CD4-positive, alpha-beta T cell treated with Interleukin-15 for 4 hours (primary cell): ENCODE data around the gene UCK1.
"Not testable (repeated sequence)": the region's sequence is repeated elsewhere in the genome, so short reads cannot be mapped to it uniquely, and the experiment has no call there.

ENCODE experiments used
- DNase-seq: peaks from one replicate; pipeline ENCODE4 v3.0.0-alpha.2; 2020; ENCODE audit warnings: low spot score

The UCK1 gene

DNA sequence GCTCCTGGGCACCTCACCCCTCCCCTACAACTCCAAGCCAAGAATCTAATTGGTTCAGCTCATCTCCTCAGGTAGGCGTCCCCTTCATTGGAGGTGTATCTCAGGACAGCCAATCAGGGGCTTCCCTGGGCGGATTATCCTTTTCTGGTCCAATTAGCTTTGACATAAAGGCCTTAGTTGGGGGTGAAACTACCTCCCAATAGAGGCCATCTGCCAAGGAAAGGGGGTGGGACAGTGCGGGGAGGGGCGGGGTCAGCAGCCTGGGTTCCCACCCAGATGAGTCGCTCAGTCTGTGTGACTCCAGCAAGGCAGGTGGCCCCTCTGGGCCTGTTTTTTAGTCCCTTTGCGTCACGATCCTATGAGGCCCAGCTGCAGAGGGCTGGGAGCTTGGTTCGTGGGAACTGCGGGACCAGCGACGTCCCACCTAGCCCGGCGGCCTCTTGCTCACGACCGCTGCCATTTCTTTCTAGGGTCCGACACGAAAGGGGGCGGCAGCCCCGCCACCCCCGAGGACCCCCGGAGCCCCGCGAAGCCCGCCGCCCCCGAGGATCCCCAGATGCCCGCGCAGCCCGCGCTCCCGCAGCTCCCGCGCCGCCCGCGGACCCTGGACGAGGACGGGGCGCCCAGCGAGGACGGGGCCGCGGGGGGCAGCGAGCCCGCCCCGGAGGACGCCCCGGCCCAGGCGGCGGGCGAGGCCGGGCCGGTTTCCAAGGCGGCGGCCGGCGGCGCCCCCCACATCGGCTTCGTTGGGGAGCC, 23.2 kb upstream of the UCK1 start:
- no peak for DNase-seq

DNA sequence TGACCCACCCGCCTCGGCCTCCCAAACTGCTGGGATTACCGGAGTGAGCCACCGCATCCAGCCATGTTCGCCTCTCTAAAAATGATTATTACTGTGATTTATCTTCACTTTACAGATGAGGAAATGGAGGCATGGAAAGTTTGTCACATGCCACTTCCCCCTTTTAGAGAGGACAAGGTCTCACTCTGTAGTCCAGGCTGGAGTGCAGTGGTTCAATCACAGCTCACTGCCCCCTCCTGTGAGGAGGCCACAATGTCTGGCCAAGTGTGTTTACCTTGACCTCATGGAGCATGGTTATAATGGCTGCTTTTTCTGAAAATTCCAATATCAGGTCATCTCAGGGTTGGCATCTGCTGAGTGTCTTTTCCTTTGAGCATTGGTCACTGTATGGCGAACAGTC, 21.0 kb upstream of the UCK1 start:
- no peak for DNase-seq

DNA sequence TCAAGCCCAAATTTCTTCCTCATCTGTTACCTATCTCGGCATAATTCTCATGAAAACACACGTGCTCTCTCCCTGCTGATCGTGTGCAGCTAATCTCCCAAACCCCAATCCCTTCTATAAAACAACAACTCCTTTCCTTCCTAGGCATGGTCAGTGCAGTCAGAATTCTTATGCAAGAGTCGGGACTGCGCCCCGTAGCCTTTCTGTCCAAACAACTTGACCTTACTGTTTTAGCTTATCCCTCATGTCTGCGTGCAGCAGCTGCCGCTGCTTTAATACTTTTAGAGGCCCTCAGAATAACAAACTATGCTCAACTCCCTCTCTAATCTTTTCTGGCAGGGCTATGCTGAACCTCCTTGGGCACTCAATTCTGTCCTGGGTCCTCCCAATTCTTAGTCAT, 19.4 kb upstream of the UCK1 start:
- not testable (repeated sequence) for DNase-seq

DNA sequence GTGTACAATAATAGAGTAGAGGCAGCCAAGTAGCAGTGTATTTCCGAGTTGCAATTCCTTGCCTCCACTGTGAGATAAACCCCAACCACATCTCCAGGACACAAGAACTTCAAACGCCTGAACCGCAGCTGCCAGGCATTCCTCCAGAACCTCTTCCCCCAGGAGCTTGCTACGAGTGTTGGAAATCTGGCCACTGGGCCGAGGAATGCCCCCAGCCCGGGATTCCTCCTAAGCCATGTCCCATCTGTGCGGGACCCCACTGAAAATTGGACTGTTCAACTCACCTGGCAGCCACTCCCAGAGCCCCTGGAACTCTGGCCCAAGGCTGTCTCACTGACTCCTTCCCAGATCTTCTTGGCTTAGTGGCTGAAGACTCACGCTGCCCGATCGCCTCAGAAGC, 18.1 kb upstream of the UCK1 start:
- not testable (repeated sequence) for DNase-seq

DNA sequence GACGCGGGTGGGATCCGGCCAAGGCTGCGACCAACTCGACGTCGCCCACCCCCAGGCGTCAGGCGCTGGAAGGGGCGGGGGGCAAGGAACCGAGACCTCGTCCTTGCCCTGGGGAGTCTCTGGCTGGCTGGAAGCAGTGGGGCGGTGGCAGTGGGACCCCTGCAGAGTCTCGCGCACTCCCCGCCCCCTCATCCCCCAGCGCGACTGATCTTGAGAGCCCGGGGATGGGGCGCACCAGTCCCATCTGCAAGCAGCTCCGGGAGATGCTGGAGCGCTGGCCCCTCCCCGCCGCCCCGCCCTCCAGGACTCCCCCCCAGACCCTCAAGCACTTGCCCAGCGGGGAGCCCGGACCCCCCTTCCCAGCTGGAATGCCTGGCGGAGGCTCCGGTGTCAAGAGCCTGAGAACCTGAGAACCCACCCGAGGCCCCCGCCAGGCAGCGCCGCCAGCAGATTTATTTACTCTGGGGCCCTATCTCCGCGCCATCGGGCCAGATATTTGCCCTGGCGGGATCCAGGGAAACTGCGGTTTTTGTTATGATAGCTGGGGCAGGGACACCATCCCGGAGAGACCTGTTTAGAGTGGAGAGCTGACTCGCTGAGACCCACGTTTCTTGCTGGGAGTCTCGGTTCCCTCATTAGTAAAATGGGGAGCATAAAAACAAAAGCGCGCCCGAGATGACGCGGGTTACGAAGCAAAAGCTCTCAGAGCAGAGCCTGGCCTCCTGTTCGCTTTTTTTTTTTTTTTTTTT, 15.4 kb upstream of the UCK1 start:
- no peak for DNase-seq

DNA sequence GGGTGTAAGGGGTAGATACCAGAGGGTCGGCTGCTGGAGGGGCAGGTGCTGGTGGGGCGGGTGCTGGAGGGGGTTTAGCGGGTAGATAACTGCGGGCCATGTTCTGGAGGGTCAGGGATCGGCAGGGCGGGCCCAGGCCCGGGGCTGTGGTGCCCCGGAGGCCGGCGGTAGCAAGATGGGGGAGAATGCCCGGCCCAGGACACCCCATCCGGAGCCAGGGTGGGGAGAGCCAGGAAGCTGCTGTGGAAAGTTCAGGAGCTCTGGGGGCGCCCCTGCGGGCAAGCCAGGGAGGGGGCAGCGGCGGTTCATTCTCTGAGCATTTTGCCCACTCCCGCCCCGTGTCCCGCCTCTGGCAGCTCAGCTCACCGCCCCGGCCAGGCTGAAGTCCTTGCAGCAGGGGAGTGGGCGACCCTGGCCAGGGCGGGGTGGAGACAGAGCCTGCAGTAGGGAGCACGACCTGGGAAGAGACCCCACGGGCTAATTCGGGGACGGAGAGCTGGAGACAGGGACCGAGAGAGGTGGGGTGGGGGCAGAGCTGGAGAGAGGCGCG, 14.8 kb upstream of the UCK1 start:
- no peak for DNase-seq

DNA sequence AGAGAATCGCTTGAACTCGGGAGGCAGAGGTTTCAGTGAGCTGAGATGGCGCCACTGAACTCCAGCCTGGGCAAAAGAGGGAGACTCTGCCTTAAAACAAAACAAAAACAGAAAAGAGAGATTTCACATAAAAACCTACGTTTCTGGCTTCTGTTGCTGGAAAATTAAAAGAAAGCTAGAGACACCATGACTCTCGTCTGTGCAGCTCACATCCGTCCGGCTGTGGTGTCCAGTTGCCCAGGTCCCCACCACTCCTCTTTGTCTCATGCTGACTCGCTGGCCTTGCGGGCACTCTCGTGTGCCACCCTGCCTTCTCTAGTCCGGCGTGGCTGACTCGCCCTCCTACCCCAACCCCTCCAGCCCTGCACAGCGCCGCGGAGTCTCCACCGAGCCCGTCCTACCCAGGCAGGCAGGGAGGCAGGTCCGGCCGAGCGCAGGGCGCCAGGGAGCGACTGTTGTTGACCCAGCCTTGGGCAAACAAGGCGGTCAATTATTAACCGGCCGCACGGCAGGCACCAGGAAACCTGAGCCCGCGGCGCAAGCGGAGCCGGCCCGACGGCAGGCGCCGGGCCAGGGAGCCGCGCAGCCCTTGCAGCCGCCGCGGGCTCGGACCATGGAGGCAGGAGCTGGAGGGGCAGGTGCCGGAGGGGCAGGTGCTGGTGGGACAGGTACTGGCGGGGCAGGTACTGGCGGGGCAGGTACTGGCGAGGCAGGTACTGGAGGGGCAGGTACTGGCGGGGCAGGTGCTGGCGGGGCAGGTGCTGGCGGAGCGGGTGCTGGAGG, 14.1 kb upstream of the UCK1 start, which contains the start of gene PRRT1B:
Gene PRRT1B, plus strand, starts transcription at position 521 of the 783 bp plus-strand sequence. Its CDS starts 93 bp downstream, at position 614.
- no peak for DNase-seq

DNA sequence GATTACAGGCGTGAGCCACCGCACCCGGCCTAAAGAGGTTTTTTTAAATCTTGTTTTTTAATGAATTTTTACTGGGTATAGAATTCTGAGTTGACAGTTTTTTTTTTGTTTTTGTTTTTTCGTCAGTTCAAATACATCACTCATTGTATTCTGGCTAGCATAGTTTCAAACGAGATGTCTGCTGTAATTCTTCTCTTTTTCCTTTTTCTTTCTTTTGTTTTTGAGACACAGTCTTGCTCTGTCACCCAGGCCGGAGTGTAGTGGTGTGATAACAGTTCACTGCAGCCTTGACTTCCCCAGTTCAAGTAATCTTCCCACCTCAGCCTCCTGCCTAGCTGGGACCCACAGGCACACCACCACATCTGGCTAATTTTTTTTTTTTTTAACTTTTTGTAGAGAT, 12.1 kb upstream of the UCK1 start:
- no peak for DNase-seq

DNA sequence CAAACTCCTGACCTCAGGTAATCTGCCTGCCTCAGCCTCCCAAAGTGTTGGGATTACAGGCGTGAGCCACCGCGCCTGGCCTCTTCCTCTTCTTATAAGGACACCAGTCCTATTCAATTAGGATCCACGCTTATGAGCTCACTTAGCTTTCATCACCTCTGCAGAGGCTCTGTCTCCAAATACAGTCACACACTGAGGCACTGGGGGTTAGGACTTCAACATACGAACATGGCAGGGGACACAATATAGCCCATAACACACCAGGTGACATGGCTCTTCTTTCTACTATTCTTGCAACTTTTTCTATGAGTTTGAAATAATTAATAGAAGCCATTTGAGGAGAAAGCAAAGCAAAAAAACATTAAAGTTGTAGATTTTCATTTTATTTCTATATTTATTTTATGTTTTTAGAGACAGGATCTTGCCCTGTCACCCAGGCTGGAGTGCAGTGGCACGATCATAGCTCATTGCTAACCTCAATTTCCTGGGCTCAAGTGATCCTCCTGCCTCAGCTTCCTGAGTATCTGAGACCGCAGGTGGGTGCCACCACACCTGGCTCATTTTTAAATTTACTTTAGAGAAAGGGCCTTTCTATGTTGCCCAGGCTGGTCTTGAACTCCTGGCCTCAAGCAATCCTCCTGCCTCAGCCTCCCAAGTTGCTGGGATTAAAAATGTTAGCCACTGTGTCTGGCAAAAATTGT, 8.3 kb upstream of the UCK1 start:
- DNase-seq = peak; percentile 42

DNA sequence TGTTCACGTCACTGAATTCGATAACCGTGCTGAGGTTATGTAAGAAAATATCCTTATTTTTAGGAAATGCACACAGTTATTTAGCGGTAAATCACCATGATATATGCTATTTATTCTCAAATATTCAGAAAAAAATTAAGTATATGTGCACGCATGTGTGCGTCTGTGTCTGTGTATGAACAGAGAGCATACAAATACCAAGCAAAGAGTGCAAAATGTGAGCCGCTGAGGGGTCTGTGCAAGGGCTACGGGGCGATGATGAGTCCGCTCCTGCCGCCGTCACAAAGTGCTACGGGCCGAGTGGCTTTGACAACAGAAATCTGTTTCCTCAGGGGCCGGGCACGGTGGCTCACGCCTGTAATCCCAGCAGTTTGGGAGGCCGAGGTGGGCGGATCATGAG, 6.9 kb upstream of the UCK1 start:
- DNase-seq = no peak

DNA sequence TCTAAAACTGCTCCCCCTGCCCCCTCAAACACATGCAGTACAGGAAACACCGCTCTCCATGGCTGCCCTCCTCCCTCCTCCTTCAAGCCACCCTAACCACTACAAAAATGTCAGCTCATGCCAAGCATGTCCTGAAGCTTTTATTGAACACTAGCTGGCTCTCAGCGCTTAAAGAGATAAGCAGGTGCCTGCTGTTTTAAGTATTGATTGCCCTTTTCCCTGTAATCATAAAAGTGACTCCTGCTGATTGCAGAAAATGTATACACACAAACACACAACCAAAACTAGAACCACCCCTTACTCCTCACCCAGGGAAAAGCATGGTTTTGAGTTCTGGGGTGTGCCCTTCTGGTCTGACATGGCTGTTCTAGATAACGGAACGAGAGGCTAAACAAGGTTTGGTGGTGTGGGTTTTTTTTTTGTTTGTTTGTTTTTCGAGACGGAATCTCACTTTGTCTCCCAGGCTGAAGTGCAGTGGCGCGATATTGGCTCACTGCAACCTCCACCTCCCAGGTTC, 3.7 kb upstream of the UCK1 start:
- no peak for DNase-seq

DNA sequence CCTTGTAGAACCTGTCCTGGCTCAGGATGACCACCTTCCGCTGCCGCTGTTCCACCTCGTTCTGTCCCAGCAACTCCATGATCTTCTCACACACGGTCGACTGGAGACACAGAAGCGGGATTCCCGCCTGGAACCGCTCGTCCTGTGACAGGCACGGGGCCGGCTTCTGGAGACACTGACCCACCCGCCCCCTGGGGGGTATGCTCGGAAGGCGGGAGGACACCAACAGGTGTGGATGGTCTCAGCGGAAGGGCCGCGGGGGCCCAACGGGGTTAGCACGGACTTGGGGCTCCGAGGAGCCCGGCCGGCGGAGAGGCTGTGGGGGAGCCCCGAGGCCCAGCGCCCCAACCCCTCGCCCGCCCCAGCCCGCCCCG, 530 bp downstream of the UCK1 start:
- no peak for DNase-seq

DNA sequence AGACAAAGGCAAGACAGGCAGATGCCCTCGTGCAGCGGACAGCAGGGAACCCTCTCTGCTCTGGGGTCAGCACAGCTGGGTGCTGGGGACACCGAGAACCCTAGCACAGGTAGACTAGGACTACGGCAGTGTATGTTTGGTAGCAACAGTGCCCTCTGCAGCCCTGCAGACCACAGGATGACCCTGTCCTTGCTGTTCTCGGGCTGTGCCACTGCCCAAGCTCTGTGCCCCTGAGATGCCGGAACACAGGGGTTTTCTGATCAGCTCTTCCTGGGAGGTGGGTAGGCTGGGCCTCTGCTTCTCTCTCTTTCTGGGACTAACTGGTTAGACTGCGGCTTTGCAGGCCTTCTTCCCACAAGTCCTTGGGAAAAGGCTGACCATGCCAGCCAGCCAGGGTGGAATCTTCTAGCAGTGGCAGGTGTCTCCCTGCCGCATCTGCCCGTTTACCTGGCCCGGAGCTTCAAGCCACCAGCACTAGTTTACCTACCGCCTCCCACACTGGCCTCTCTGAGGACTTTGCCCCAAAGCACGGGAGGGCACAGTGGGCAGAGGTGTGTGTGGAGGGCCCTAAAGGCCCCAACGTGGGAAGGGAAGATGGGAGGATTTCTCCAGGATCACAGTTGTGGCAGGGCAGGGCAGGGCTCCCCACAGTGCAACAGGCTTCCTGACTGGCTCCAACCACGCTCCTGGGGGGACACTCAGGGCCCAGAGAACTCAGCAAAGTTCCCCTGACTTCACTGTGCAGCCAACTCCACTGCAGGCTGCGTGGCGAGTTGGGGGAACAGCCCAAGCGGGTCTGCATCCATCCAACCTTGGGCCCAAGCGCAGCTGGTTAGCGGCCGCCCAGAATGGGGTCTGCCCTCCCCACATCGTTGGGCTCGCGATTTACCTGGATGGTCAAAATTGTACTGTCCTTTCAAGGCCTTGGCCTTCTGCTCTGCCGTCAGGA, 1.2 kb downstream of the UCK1 start:
- no peak for DNase-seq

DNA sequence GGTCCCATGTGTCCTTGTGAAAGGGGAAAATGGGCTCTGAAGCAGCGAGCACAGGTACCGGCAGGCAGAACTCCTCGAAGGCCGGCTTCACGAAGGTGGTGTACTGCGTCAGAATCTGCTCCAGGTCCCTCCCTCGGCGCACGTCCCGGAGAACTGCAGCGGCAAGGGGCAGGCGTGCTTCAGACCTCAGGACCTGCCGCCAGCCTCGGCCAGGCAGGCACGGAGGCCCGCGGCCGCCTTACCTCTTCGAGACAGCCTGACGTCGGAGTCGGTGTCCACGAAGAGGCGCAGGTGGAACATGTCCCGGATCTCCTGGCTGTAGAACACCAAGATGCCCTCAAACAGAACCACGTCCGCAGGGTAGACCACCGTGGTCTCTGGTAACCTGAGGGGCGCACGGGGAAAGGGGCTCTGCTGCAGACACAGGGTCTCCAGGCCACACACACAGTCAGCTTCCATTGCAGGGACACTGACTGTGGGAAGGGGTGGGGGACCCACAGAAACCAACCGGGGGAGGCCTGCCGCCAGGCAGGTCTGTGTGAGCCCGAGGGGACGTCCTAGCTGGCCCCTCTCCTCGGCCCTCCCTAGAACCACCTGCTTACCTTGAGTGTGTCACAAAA, 2.1 kb downstream of the UCK1 start:
- no peak for DNase-seq

DNA sequence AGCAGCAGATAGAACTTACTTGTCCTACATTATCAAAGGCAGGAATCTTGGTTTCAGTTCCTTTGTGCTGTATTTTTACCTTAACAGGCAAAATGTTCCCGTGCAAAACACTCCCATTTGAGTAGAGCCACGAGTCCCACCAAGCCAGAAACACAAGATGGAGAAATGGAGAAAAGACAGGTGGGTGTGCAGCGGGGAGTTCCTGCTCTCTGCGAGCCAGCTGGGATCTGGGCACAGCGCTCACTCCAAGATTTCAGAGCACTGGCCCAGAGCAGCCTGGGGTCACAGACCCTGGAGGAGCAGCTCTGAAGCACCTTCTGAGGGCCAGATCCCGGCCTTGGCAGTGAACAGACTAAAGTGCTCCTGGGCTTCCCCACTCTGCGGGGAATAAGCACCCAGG, 2.9 kb downstream of the UCK1 start:
- no peak for DNase-seq

DNA sequence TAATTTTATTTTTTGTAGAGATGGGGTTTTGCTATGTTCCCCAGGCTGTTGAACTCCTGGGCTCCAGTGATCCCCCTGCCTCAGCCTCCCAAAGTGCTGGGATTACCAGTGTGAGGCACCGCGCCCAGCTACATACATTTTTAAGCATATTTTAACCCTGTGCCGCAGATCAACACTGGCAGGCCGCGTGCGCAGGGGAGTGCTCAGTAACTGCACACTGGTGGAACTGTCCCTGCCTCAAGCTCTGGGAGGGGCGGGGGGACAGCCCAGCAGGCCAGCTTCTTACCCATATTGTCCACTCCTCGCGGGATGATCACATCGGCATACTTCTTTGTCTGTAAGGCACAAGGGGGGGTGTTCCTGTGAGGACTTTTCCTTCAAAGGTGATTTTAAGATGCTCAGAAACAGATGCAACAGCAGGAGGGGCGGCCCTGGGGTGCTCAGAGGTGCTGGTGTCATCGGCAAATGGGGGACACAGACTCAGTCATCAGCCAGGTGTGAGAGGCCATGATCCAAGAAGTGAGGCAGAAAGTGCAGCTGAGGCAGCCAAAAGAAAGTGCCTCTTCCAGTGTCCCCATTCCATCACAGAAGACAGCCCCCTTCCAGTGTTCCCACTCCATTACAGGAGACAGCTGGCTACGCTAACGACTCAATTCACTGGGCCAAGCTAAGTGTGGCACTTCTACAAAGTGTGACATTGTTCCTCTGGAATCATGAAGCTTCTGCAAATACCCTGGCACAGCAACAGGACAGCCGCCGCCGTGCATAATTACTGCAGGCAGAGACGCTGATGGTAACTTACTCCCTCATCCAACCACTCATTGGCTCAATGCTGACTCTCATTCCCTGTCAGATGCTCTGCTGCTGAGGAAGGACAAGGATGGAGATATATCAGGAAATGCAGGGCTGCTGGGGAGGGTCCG, 5.2 kb downstream of the UCK1 start:
- DNase-seq = no peak

DNA sequence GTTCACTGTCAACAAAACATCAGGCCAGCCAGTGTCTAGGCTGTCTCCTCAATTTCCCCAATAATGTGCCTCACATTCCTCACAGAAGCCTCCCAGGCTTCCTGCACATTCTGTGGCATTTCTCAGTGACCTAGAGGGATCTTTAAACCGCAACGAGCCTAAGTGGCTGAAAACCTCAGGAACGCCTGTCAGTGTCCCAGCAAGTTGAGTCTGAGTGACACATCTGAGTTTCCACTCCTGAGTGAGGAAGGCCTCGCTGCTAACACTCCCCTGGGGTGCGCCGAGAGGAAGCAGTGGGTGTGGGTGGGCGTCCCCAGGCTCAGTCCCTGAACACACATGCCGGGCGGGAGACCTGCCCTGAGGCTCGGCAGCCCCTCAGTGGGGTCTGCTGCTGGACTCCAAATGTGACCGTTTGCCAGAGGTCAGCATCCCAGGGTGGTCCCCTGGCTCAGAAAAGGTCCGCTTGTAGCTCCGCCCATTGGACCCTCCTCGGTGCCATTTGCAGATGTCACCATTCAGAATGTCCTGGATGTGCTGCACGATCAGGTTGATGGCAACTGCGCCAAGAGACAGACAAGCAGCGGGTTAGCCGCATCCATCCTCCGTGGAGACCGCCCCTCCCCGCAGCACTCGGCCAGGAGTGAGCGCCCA, 6.3 kb downstream of the UCK1 start:
- no peak for DNase-seq
